Inferior parietal cortex (tissue), 1 donor: ENCODE measurements around the gene GNAL.
"Not testable (repeated sequence)": the region's sequence is repeated elsewhere in the genome, so short reads cannot be mapped to it uniquely, and the experiment has no call there.

Source experiments
- DNase-seq: peaks from one replicate; pipeline ENCODE4 v3.0.0-alpha.2; 2016; ENCODE audit errors: extremely low spot score

Gene GNAL

GRCh38 chr18:11873670-11874340 lies 184.7 kb downstream of the GNAL start:
- DNase-seq = no peak

- DNase-seq = no peak
Observed at GRCh38 chr18:11874676-11875075, 185.6 kb downstream of the GNAL start.

- DNase-seq = no peak
Observed at GRCh38 chr18:11877497-11878135, 188.6 kb downstream of the GNAL start.

- DNase-seq = no peak
Observed at GRCh38 chr18:11880586-11881304, 191.7 kb downstream of the GNAL start.

- no peak for DNase-seq
Observed at GRCh38 chr18:11882636-11883035, 193.6 kb downstream of the GNAL start.

- no peak for DNase-seq
Observed at GRCh38 chr18:11883153-11883552, 194.1 kb downstream of the GNAL start.

- DNase-seq = no peak
Observed at GRCh38 chr18:11884396-11885030, 195.4 kb downstream of the GNAL start.

- DNase-seq = no peak
Observed at GRCh38 chr18:11885278-11885947, 196.3 kb downstream of the GNAL start.

- DNase-seq = no peak
Observed at GRCh38 chr18:11886577-11887110, 197.6 kb downstream of the GNAL start.

- DNase-seq = no peak
Observed at GRCh38 chr18:11887328-11888128, 198.5 kb downstream of the GNAL start.

- DNase-seq = no peak
Observed at GRCh38 chr18:11888726-11889125, 199.7 kb downstream of the GNAL start.

- no peak for DNase-seq
Observed at GRCh38 chr18:11889284-11889683, 200.2 kb downstream of the GNAL start.

GRCh38 chr18:11891737-11892136 lies 202.7 kb downstream of the GNAL start:
- no peak for DNase-seq

- DNase-seq = not testable (repeated sequence)
Observed at GRCh38 chr18:11892438-11892837, 203.4 kb downstream of the GNAL start.

- no peak for DNase-seq
Observed at GRCh38 chr18:11897781-11898180, 208.7 kb downstream of the GNAL start.

GRCh38 chr18:11899063-11899462 lies 210.0 kb downstream of the GNAL start:
- DNase-seq = no peak

- DNase-seq = no peak
Observed at GRCh38 chr18:11901826-11902438, 212.9 kb downstream of the GNAL start.

GRCh38 chr18:11902522-11903292 lies 213.6 kb downstream of the GNAL start:
- DNase-seq = peak; percentile 39

GRCh38 chr18:11905613-11906012 lies 216.5 kb downstream of the GNAL start:
- DNase-seq = no peak

GRCh38 chr18:11906176-11906575 lies 217.1 kb downstream of the GNAL start:
- no peak for DNase-seq
